GM13976 (cell line): Measurements from ENCODE around the gene ELMO3.

Experiments
- DNase-seq: peaks from one replicate; pipeline ENCODE4 v3.0.0; 2012; ENCODE audit warnings: low spot score
- CTCF ChIP-seq: IDR thresholded peaks from 2 replicates; pipeline ENCODE4 v1.5.1; 2012; ENCODE audit warnings: borderline replicate concordance, mild to moderate bottlenecking; ENCODE audit not compliant: insufficient read depth; ENCODE audit errors: extremely low read depth, missing control alignments, control extremely low read depth
- in situ Hi-C: fragments of 300-500 bp; cut with MboI; formaldehyde crosslinking; loops from one replicate; pipeline ENCODE4 v1.12.0; 2022; ENCODE audit warnings: low sequenced_read_pairs, mixed read lengths, inconsistent platforms; ENCODE audit not compliant: unreplicated experiment

ELMO3 gene

DNA sequence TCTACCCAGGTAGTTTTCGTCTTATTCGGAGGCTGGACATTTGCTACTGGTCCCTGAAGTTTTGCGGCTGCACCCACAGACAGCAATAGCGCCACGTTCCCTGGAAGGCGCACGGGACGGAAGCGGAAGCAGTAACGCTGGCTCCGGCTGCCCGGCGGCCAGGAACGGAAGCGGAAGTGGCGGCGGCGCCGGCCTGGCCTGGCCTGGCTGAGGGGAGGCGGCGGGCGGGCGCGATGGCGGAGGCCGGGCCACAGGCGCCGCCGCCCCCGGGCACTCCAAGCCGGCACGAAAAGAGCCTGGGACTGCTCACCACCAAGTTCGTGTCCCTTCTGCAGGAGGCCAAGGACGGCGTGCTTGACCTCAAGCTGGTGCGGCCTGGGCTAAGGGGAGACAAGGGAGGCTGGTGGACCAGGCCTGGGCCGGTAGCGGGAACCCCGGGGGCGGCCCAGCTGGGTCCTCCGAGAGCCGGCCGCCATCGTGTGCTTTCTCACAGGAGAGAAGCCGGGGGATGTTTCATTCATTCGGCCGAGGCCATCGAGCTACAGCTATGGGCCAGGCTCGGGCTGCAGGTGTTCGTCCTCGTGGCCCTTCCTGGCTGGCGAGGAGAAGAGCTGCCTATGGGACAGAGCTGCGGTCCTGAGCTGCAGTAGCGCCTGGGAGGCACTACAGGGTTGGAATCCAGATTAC lies 6.8 kb upstream of the ELMO3 start, which contains the start of gene E2F4:
Gene E2F4, plus strand, starts transcription at position 161 of the 687 bp plus-strand sequence. Its CDS starts 73 bp downstream, at position 234.
- no peak for TF ChIP-seq CTCF
- DNase-seq = peak; percentile 96
- in situ Hi-C loops = no loop called here

DNA sequence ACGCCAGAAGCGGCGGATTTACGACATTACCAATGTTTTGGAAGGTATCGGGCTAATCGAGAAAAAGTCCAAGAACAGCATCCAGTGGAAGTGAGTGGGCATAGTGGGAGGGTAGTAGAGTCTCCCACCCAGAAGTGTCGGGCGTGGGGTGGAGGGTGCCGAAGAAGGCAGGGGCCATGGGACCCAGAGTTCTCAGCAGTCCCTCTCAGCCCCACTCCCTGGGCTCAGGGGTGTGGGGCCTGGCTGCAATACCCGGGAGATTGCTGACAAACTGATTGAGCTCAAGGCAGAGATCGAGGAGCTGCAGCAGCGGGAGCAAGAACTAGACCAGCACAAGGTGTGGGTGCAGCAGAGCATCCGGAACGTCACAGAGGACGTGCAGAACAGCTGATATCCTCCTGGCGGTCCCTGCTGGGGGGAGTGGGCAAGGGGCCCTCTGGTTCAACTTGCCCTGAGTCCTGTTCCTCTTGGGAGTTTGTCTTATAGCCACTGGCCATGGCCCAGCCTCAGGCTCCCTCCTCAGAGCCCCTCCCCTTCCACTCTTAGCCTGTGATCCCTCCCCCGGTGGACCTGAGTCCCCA lies 6.1 kb upstream of the ELMO3 start:
- in situ Hi-C loops = no loop called here
- no peak for TF ChIP-seq CTCF
- DNase-seq = no peak

- in situ Hi-C loops = no loop called here
- no peak for DNase-seq
- no peak for TF ChIP-seq CTCF
Measured at GRCh38 chr16:67193536-67193935, 5.4 kb upstream of the ELMO3 start.

DNA sequence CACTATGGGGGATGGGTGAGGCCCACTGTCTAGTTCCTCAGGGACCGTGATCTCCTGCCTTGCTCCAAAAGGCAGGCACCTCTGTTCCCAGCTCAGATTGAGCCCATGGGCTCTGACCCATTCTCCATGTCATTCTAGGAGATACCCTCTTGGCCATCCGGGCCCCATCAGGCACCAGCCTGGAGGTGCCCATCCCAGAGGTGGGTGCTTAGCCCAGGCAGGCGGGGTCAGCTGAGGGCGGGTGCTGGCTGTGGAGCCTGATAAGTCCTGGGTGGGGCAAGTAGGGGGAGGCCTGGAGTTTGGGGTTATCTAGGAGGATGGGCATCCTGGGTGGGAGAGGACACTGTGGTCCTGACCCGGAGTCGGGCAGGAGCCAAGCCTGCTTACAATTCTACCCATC lies 4.7 kb upstream of the ELMO3 start:
- DNase-seq = no peak
- in situ Hi-C loops = no loop called here
- TF ChIP-seq CTCF = no peak

- in situ Hi-C loops = no loop called here
- no peak for DNase-seq
- no peak for TF ChIP-seq CTCF
Measured at GRCh38 chr16:67195676-67196075, 3.3 kb upstream of the ELMO3 start.

DNA sequence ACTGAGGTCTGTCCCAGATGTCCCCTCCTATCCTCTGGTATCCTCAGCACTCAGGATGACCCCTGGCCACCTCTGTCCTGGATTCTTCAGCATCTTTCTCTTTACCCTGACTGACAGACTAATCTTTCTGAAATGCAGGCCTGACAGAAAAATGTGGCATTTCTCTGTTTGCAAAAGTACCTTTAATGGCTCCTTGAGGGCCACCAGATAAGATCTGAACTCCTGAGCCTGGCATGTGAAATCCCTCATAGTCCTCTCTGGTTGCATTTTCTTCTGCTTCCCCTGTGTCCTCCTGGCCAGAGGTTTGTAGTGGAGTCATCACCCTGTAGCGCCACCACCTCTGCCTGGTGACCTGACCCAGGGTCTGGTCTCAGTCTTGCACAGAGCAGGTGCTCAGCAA lies 2.0 kb upstream of the ELMO3 start:
- DNase-seq = no peak
- in situ Hi-C loops = no loop called here
- no peak for TF ChIP-seq CTCF
